ENCODE results near the gene GOLGA7B.

DNA sequence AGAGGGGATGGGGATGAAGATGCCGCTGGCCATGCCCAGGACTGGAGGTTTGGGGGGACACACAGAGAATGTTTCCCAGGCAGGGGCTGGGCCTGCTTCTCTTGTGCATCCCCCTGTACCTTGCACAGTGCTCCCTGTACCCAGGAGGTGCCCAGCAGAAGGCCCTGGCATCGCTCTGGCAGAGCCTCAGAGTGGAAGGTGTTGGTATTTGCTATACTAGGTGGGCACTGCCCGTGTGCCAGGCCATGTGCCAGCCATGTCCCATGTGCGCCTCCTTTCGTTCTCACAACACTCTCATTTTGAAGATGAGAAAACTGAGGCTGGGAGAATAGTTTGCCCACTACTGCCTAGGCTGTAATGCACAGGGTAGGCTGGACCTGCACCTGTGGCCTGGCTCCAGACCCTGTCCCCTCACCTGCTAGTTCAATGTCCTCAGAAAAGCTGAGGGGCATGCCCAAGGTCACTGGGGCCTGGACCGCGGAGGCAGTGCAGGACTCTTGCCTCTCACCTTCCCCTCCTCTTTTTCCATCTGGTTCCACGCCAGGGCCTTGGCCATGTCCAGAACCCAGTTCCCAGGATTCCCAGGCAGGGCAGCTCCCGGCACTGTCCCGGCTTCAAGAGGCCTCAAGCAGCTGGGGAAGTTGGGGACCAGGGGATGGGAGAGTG lies 64.7 kb downstream of the GOLGA7B start:
- TF ChIP-seq, protein P1, sequence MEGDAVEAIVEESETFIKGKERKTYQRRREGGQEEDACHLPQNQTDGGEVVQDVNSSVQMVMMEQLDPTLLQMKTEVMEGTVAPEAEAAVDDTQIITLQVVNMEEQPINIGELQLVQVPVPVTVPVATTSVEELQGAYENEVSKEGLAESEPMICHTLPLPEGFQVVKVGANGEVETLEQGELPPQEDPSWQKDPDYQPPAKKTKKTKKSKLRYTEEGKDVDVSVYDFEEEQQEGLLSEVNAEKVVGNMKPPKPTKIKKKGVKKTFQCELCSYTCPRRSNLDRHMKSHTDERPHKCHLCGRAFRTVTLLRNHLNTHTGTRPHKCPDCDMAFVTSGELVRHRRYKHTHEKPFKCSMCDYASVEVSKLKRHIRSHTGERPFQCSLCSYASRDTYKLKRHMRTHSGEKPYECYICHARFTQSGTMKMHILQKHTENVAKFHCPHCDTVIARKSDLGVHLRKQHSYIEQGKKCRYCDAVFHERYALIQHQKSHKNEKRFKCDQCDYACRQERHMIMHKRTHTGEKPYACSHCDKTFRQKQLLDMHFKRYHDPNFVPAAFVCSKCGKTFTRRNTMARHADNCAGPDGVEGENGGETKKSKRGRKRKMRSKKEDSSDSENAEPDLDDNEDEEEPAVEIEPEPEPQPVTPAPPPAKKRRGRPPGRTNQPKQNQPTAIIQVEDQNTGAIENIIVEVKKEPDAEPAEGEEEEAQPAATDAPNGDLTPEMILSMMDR (IDR thresholded peaks at IDR 0.05), result no peak
- TF ChIP-seq POLR2AphosphoS5 (IDR thresholded peaks at IDR 0.05; ENCODE audit: low read depth, low read length), result no peak
- TF ChIP-seq, protein P2, sequence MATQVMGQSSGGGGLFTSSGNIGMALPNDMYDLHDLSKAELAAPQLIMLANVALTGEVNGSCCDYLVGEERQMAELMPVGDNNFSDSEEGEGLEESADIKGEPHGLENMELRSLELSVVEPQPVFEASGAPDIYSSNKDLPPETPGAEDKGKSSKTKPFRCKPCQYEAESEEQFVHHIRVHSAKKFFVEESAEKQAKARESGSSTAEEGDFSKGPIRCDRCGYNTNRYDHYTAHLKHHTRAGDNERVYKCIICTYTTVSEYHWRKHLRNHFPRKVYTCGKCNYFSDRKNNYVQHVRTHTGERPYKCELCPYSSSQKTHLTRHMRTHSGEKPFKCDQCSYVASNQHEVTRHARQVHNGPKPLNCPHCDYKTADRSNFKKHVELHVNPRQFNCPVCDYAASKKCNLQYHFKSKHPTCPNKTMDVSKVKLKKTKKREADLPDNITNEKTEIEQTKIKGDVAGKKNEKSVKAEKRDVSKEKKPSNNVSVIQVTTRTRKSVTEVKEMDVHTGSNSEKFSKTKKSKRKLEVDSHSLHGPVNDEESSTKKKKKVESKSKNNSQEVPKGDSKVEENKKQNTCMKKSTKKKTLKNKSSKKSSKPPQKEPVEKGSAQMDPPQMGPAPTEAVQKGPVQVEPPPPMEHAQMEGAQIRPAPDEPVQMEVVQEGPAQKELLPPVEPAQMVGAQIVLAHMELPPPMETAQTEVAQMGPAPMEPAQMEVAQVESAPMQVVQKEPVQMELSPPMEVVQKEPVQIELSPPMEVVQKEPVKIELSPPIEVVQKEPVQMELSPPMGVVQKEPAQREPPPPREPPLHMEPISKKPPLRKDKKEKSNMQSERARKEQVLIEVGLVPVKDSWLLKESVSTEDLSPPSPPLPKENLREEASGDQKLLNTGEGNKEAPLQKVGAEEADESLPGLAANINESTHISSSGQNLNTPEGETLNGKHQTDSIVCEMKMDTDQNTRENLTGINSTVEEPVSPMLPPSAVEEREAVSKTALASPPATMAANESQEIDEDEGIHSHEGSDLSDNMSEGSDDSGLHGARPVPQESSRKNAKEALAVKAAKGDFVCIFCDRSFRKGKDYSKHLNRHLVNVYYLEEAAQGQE (IDR thresholded peaks at IDR 0.05; ENCODE audit: insufficient read depth in 1 of 2, low read depth in 2 of 2, low read length in 1 of 2), result no peak
- no peak for TF ChIP-seq TCF7L2 (IDR thresholded peaks at IDR 0.05; ENCODE audit: low read depth, low read length)
